Activated B cell treated with CpG ODN at 0.5 μM for 24 hours (primary cell): Measurements from ENCODE around the gene RPS6KA5. TPM values are rescaled to one million over a fixed set of nuclear protein-coding genes. Genes with fewer than 3 reads are reported as not detected.
"Not testable (repeated sequence)": the region's sequence is repeated elsewhere in the genome, so short reads cannot be mapped to it uniquely, and the experiment has no call there.

Source experiments
- ATAC-seq: fragments of 200-7000 bp; cut with Tn5 transposase; one replicate; pipeline ENCODE4 v1.10.0; 2021; ENCODE audit warnings: low read depth, mild to moderate bottlenecking, moderate library complexity
- CTCF ChIA-PET: fragments of 350-600 bp; sonication (Branson Sonifier 250); formaldehyde crosslinking; loops from one replicate; lab custom pipeline; 2021; ENCODE audit warnings: antibody characterized with exemption; lab: Charles Lee
- POLR2A ChIA-PET: fragments of 350-600 bp; sonication (Branson Sonifier 250); formaldehyde crosslinking; loops from one replicate; lab custom pipeline; 2021; ENCODE audit warnings: antibody characterized with exemption; lab: Charles Lee
- DNase-seq: peaks from one replicate; pipeline ENCODE4 v3.0.0; 2022
- H3K27ac Mint-ChIP-seq: one replicate; pipeline ENCODE4 v1.8.0; 2020; ENCODE audit warnings: mixed read lengths
- H3K27me3 Mint-ChIP-seq: one replicate; pipeline ENCODE4 v1.8.0; 2021; ENCODE audit warnings: mixed read lengths
- H3K36me3 Mint-ChIP-seq: one replicate; pipeline ENCODE4 v1.8.0; 2021; ENCODE audit warnings: low read depth, mixed read lengths
- H3K4me1 Mint-ChIP-seq: one replicate; pipeline ENCODE4 v1.8.0; 2021; ENCODE audit warnings: mixed read lengths
- H3K4me3 Mint-ChIP-seq: one replicate; pipeline ENCODE4 v1.8.0; 2020; ENCODE audit warnings: mild to moderate bottlenecking, mixed read lengths
- H3K9me3 Mint-ChIP-seq: one replicate; pipeline ENCODE4 v1.8.0; 2020; ENCODE audit warnings: mixed read lengths
- CTCF ChIP-seq: fragments of 200-600 bp; IDR thresholded peaks from one replicate; pipeline ENCODE4 v1.8.0; 2022; ENCODE audit warnings: antibody characterized with exemption, mild to moderate bottlenecking
- intact Hi-C: fragments of 100-400 bp; cut with micrococcal nuclease; formaldehyde crosslinking; loops from one replicate; pipeline ENCODE4 v1.15.1; 2024
- total RNA-seq: library from RNA; stranded (reverse); gene quantifications from 2 replicates; pipeline ENCODE4 v1.2.3, GENCODE V29; 2022

Gene RPS6KA5
- total RNA-seq, 1 donor from 2014 or later: 16.3 TPM

DNA sequence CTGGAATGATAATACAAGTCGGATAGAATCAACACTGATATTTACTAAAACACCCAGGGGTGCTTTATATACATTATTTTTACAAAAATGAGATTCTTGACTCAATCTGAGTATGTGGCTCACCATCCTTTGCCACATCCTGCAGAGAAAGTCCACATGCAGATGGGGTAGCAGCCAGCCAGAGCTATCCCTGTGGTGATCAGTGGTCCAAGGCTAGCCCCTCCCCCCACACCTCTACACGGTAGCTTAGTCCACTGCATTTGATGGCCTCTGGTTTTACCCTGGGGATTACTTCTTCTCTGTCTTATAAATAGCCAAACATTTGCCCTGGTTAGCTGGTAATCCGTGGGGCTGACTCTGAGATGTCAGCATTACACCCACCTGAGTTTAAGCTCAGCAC, 216.1 kb downstream of the RPS6KA5 start:
- no peak overlapping the region for H3K27ac Mint-ChIP-seq
- H3K4me3 Mint-ChIP-seq: no peak overlapping the region
- no peaks in the 10 kb centered on the region for H3K4me1 Mint-ChIP-seq
- TF ChIP-seq CTCF: no peak
- CTCF ChIA-PET: no interaction called here
- POLR2A ChIA-PET: no interaction called here
- no peaks in the 10 kb centered on the region for H3K9me3 Mint-ChIP-seq
- intact Hi-C loops: no loop called here
- ATAC-seq: no peak
- H3K36me3 Mint-ChIP-seq: peaks cover under 1% of the 10 kb centered on the region
- peaks cover under 1% of the 10 kb centered on the region for H3K27me3 Mint-ChIP-seq
- DNase-seq: no peak

- CTCF ChIA-PET: no interaction called here
- H3K9me3 Mint-ChIP-seq: no peaks in the 10 kb centered on the region
- no peak for TF ChIP-seq CTCF
- intact Hi-C loops: no loop called here
- DNase-seq (no peak), ATAC-seq (no peak)
- no peak overlapping the region for H3K4me3 Mint-ChIP-seq
- POLR2A ChIA-PET: no interaction called here
- no peak overlapping the region for H3K27ac Mint-ChIP-seq
- H3K36me3 Mint-ChIP-seq: no peaks in the 10 kb centered on the region
- H3K4me1 Mint-ChIP-seq: no peaks in the 10 kb centered on the region
- peaks cover 2% of the 10 kb centered on the region for H3K27me3 Mint-ChIP-seq
Measured at GRCh38 chr14:90842726-90843125, 217.7 kb downstream of the RPS6KA5 start.

DNA sequence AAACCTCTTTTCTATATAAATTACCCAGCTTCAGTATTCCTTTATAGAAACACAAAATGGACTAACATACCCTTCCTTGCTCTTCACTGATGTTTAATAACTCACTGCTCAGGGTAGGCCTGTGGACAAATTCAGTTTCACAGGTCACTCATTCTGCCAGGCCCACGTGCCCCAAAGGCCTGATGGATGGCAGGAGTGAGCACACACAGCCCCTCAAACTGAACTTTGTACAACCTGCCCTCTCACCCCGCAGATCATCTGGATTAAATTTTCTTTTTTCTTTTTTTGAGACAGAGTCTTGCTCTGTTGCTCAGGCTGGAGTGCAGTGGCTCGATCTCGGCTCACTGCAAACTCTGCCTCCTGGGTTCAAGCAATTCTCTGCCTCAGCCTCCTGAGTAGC, 219.8 kb downstream of the RPS6KA5 start:
- POLR2A ChIA-PET, CTCF ChIA-PET, H3K4me3 Mint-ChIP-seq: not testable (repeated sequence)

DNA sequence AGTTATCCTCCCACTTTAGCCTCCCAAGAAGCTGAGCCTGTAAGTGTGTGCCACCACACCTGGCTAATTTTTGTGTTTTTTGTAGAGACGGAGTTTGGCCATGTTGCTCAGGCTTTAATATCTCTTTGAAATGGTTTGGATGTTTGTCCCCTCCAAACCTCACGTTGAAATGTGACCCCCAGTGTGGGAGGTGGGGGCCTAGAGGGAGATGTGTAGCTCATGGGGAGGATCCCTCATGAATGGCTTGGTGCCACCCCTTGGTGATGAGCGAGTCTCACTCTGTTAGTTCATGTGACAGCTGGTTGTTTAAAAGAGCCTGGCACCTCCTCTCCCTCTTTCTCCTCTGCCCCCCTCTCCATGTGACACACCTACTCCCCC, 220.6 kb downstream of the RPS6KA5 start:
- DNase-seq (no peak), ATAC-seq (no peak)
- Mint-ChIP-seq H3K4me3 (no peak overlapping the region), H3K9me3 (no peaks in the 10 kb centered on the region), H3K36me3 (no peaks in the 10 kb centered on the region), H3K27ac (no peak overlapping the region), H3K4me1 (no peaks in the 10 kb centered on the region), H3K27me3 (peaks cover 6% of the 10 kb centered on the region)
- POLR2A ChIA-PET: no interaction called here
- TF ChIP-seq CTCF: no peak
- intact Hi-C loops: no loop called here
- CTCF ChIA-PET: no interaction called here

More for the DNA sequence above, 219.8 kb downstream of the RPS6KA5 start:
- intact Hi-C loops, DNase-seq, H3K9me3 Mint-ChIP-seq, H3K27me3 Mint-ChIP-seq, H3K36me3 Mint-ChIP-seq, ATAC-seq, H3K27ac Mint-ChIP-seq, H3K4me1 Mint-ChIP-seq: not testable (repeated sequence)

DNA sequence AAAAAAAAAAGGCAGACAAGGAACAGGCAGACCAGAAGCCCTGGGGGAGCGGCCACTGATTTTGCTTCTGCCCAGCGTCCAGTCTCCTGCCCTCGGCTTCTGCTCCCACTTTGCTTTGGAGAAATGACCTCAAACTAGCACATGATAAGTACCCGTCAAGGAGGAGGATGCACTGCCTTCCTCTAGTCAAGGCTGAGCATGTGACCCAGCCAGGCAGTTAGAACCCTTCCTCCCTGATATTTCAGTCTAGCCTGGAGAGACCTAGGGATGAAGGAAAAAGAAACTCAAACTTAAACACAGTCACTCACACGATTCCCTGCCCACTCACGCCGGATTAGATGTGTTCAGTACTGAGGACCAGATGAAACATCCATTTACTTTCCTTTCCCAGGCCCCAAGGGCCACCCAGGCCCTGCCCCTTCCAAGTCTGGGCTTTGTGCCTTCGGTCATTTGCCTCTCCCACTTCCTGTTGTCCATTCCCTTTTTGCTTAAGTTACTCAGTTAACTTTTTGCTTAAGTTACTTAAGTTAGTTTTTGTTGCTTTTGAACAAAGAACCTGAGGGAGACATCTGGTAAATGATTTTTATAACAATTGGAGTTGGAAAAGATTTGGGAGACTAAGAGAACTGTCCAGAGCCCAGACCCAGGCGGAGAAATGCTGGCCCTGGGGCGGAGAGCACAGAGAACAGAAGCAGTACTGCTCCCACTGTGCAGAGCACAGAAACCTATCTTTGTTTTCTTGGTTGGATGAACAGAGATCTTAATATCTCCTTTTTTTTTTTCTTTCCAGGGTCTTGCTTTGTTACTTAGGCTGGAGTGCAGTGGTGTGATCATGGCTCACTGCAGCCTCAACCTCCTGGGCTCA, 221.2 kb downstream of the RPS6KA5 start:
- CTCF ChIA-PET: no interaction called here
- POLR2A ChIA-PET: no interaction called here
- H3K27ac Mint-ChIP-seq: no peak overlapping the region
- H3K4me3 Mint-ChIP-seq: no peak overlapping the region
- DNase-seq: no peak
- no peak for TF ChIP-seq CTCF
- peaks cover 7% of the 10 kb centered on the region for H3K27me3 Mint-ChIP-seq
- ATAC-seq: no peak
- H3K36me3 Mint-ChIP-seq: no peaks in the 10 kb centered on the region
- intact Hi-C loops: no loop called here
- no peaks in the 10 kb centered on the region for H3K4me1 Mint-ChIP-seq
- no peaks in the 10 kb centered on the region for H3K9me3 Mint-ChIP-seq

DNA sequence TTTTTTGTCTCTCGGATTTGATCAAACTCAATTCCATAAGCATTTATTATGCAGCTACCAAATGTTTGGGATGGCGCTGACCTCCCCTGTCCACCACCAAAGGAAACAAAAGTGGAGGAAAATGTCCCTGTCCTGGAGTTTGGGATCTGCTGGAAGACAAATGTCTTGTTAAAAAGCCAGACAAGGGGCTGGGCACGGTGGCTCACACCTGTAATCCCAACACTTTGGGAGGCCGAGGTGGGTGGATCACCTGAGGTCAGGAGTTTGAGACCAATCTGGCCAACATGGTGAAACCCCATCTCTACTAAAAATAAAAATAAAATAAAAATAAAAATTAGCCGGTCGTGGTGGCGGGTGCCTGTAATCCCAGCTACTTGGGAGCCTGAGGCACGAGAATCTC, 221.9 kb downstream of the RPS6KA5 start:
- CTCF ChIA-PET, intact Hi-C loops: not testable (repeated sequence)

More for the DNA sequence above, 221.9 kb downstream of the RPS6KA5 start:
- H3K4me1 Mint-ChIP-seq, H3K27me3 Mint-ChIP-seq, H3K4me3 Mint-ChIP-seq, DNase-seq, ATAC-seq, H3K9me3 Mint-ChIP-seq, H3K36me3 Mint-ChIP-seq, POLR2A ChIA-PET, H3K27ac Mint-ChIP-seq: not testable (repeated sequence)
